Hematopoietic multipotent progenitor cell treated with erythropoietin and hydrocortisone succinate and interleukin-3 and kit ligand, for 17 days (in vitro differentiated cells): Measurements from ENCODE around the gene DPP8.
"Not testable (repeated sequence)": the region's sequence is repeated elsewhere in the genome, so short reads cannot be mapped to it uniquely, and the experiment has no call there.

ENCODE experiments used
- DNase-seq: peaks from one replicate; pipeline ENCODE4 v3.0.0-alpha.2; 2015; ENCODE audit warnings: low spot score

The DPP8 gene

DNA sequence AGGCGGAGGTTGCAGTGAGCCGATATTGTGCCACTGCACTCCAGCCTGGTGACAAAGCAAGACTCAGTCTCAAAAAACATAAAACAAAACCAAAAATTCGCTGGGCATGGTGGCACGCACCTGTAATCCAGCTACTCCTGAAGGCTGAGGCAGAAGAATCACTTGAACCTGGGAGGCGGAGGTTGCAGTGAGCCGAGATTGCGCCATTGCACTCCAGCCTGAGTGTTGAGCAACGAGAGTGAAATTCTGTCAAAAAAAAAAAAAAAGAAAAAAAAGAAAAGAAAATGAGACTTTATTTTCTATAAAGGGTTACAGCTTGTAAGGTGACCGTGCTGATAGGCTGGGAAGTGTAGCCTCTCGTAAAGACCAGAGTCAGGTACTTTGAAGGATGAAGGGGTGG is 6.7 kb upstream of the DPP8 start:
- no peak for DNase-seq

DNA sequence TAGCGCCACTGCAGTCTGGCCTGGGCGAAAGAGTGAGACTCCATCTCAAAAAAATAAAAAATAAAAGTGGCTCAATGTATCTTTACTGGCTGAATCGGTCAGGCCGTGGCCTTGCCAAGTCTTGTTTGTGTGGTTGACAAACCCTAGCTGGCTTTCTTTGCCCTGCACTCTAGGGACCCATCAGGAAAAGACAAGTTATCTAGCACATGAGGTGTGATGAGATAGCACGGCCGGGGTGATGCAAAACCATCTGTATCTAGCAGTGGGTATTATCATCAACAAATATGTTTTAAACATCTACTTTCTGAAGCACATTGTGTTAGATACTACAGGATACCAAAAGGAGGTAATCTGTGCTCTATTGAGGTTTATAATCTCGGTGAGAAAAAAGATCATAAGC is 3.9 kb upstream of the DPP8 start:
- no peak for DNase-seq

DNA sequence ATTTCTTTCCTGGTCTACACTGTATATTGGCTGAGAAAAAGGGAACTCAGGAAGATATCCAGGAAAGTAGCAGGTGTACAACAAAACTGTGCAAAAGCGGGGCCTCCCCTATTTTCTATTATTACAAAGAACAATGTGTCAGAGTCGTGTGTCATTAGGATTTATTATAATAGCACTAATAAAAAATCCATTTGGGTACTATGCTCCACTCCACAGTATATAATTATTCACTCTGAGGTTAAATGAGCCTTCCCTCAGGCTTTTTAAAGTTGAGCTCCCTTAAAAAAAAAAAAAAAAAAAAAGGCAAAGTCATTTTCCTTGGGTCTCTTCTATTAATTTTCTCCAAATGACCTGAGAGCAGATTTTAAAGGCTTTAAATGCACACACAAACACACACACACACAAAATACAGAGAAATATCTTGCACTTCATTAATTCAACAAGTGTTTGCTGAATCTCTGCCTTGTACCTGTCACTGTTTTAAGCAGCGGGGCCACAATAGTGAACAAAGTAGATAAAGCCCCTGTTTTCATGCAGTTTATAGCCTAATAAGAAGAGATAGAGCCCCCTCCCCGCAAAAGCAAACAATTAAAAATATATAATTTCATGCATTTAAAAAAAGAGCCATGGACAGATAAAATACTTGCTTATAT is 1.3 kb upstream of the DPP8 start:
- no peak for DNase-seq

DNA sequence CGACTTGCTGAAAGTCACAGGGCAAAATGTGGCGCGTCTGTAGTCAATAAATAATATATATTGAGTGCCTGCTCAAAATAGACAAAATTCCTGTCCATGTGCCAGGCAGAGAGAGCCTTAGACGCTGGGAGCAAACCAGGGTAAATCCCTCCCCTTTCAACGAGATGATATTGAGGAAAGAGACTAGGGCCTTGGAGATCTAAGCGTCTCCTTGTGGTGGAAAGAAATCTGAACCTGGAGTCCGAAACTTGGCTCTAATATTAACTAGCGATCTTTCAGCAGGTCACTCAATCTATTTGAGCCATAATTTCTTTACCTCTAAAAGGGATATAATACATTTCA is 348 bp upstream of the DPP8 start:
- DNase-seq, result no peak

DNA sequence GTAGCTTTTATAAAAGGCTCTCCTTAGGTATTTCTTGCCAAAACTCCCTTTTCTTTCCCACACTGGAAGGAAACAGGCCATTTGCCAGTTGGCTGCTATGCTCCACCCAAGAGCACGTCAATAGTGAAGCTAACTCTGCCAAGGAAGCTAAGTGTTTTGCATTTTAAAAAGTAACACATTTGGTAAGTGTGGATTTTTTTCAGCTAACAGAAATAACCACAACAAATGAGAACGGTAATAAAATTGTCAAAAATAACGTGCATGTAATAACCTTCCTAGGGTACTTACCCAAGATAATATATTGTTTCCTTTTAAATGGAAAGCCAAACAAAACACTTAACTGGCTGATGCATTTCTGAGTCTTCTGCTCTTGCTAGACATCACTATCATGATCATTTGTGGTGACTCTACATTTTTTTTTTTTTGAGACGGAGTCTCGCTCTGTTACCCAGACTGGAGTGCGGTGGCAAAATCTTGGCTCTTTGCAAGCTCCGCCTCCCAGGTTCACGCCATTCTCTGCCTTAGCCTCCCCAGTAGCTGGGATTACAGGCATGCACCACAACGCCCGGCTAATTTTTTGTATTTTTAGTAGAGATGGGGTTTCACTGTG is 4.6 kb downstream of the DPP8 start:
- DNase-seq, result no peak

DNA sequence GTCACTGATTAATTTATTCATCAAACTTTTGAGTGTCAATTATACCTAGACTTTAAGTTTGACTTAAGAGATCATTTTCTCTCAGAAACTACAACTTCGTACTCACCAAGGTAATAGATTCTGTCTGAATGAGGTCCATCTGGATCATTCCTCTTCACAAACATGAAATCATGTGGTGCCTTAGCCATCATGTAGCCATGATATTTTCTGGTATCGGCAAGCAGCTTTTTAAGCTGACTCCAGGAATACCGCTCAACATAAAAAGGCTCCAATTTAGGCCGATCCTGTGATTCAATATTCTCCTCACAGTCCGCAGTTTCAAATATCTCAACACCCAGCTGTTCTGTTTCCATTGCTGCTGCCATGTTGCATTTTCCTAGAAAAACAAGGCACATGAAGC is 5.3 kb downstream of the DPP8 start:
- DNase-seq, result no peak

DNA sequence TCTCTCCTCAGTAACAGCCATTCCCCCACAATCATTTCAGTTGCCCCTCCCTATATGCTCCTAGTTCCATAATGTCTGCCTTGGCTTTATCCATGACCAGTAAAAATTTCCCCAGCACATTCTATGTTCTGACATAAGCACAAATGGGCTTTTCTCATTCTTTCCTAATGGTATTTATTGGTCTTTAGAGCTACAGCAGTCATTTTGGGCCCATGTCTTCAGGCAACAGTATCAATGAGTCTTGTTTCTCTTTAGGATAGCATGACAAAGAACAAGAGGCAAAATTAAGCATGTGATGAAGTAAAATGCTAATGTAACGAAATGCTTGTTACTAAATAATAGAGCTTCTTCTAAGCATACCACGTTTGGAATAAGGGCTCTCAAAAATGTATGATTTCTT is 8.2 kb downstream of the DPP8 start:
- no peak for DNase-seq

DNA sequence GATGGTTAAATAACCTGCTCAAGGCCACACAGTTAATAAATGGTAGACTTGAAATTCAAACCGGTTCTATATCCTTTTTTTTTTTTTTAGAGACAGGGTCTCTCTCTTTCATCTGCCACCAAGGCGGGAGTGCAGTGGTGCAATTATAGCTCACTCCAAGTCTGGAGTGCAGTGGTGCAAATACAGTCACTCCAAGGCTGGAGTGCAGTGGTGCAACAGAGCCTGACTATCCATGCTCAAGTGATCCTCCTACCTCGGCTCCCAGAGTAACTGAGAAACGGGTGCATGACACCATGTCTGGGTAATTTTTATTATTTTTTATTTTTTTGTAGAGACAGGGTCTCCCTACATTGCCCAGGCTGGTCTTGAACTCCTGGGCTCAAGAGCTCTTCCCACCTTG is 23.4 kb downstream of the DPP8 start:
- DNase-seq, result no peak

DNA sequence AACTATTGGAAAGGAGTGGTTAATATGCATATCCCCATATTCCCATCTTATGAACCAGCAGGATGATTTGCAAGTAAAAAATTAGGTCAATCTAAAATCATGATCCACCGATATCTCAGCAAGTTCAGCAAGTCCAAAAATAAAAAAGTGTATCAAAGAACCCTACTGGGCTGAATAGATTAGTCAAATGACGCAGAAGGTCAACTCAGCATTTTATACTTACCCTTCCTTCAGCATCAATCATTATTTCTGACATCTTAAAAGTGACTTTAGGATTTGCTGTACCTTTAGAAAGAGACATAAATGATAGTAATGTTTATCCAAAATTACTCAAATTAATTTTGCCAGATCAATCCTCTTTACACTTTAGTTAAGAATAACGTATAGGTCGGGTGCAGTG is 32.6 kb downstream of the DPP8 start:
- DNase-seq, result no peak

DNA sequence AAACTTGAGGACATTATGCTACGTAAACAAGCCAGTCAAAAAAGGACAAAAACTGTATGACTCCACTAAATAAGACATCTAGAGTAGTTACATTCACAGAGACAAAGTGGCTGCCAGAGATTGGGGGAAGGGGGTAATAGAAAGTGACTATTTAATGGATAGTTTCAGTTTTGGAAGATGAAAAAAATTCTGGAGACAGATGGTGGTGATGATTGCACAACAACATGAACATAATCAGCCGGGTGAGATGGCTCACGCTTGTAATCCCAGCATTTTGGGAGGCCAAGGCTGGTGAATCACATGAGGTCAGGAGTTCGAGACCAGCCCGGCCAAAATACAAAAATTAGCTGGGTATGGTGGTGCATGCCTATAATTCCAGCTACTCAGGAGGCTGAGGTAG is 40.6 kb downstream of the DPP8 start:
- no peak for DNase-seq

DNA sequence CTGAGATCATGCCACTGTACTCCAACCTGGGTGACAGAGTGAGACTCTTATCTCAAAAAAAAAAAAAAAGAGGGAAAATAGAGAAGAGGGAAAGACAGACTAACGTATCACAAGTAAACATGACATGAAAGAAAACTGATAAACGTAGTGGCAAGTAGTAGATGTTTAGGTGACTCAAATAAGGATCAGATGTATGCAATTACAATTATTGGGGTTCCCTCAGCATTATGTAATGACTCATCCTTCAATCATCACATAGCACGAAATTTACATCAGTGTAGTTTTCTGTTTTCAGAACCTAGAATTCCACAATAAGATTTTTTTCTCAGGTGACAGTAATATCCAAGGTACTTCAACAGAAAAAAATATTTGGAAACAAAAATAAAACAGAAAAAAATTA is 46.6 kb downstream of the DPP8 start:
- no peak for DNase-seq

DNA sequence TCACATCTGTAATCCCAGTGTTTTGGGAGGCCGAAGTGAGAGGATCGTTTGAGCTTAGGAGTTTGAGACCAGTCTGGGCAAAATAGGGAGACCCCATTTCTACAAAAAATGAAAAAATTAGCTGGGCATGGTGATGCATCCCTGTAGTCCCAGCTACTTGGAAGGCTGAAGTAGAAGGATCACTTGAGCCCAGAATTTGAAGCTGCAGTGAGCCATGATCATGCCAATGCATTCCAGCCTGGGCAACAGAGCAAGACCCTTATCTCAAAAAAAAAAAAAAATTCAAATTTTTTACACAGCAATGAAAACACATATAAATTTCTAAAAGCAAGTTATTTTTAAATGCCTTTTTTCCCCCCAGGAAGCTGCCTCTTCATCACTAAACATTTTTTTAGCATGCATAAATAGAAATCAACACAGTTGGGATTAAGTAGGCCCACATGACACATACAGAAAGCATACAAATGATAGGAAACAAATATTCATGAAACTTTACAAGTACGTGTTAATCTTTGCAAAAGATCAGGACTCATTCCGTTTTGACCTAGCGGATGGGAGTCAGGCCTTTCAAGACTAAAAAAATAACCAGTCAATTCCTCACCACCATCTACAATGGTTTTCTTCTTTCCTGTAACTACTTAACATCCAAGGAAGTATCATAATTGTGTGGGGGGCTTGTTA is 49.1 kb downstream of the DPP8 start:
- no peak for DNase-seq

DNA sequence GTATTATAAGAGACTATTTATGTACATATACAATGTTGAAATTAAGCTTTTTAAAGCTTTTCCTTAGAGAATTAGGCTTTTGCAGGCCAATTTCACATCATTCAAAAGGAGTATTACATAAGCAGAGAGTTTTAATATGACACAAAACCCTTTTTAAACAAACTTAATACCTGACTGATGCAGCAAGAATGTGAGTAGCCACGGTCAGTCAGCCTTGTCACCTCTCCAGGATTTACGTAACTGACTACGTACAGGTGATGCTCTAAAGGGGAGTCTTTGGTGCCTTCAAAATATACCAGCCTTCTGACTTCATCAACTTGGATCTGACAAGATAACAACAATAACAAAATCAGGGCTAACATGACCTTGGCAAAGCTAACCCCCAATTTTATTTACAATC is 50.6 kb downstream of the DPP8 start:
- no peak for DNase-seq

DNA sequence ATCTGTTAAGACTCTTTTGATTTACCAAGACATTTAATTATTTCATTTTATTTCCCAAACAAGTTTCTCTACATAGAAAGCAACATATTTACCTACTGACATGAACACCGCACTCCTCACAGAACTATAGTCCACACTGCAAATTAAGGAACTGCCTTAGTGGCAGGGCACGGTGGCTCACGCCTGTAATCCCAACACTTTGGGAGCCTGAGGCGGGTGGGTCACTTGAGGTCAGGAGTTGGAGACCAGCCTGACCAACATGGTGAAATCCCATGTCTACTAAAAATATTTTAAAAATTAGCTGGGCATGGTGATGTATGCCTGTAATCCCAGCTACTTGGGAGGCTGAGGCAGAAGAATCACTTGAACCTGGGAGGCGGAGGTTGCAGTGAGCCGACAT is 54.4 kb downstream of the DPP8 start:
- DNase-seq, result not testable (repeated sequence)

DNA sequence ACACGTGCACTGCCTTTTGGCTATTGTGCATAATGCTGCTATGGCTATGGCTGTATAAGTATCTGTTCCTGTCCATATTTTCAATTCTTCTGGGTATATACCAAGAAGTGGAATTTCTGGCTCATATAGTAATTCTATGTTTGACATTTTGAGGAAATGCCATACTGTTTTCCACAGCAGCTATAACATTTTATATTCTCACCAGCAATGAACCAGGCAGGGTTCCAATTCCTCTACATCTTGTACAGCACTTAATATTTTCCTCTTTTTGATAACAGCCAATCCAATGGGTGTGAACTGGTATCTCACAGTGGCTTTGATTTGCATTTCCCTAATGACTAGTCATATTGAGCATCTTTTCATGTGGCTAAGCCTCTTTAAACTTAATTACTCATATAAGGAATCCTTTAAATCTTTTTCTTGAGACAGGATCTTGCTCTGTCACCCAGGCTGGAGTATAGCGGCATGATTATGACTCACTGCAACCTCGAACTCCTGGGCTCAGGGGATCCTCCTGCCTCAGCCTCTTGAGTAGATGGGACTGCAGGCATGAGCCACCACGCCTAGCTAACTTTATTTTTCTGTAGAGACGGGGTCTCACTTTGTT is 56.6 kb downstream of the DPP8 start:
- no peak for DNase-seq

DNA sequence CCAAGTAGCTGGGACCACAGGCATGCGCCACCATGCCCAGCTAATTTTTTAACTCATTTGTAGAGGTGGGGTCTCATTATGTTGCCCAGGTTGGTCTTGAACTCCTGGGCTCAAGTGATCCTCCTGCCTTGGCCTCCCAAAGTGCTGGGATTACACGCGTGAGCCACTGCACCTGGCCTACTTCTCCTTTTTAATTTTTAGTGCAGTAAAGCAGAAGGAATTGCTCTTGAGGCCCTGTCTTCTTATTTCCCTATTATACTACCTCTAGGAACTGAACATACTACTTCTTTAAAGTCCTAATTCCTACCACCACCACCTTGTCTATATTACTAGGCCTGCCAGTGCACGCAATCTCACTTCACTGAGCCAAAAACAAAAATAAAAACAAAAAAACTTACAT is 62.2 kb downstream of the DPP8 start:
- not testable (repeated sequence) for DNase-seq

DNA sequence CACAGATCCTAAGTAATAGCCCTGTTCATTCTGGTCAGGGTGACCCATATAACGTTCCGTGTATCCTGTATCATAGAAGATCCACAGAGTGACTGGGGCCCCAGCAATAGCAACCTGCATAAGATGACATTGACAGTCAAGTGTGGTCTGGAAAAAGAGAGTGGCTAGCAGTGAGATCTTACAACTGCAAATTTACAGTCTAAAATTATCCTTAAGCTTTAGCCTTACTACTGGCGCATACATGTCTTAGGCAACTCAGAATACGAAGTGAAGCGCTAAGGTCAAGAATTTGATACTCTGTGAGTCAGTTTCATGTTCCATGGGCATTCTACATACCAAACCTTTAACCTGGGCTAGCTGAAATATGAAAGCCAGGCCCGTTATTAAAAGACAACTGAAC is 65.5 kb downstream of the DPP8 start:
- no peak for DNase-seq

DNA sequence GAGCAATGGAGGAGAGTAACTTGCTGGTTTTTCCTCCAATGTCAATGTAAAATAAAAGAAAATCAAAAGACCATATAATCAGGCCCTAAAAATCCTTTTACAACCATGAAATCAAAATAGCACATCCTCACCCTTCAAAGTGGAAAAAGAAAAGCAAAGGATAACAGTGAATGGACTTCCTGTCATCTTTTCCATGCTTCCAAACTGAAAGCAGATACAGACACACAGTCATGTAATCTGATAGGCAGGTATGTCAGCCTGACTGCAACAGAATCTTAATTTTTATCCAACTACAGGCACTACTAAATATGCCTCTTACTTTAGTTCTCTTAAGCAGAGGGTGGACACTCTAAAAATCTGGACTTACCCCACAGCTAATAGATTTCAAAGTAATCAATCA is 66.9 kb downstream of the DPP8 start:
- no peak for DNase-seq

DNA sequence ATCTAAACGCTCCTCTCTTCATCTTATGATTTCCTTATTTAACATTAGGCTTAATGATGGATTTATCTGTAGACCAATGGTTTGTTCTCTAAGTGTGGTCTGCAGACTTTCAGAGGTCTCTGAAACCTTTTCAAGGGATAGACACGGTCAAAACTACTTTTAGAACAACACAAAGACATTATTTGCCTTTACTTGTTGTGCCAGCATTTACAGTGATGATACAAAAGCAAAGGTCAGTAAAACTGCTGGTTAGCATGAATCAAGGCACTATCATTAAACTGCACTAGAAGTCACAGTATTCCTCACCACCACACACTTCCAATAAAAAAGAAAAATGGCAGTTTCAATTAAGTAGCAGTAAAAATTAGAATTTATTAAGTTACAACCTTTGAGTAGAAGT is 70.3 kb downstream of the DPP8 start:
- no peak for DNase-seq

DNA sequence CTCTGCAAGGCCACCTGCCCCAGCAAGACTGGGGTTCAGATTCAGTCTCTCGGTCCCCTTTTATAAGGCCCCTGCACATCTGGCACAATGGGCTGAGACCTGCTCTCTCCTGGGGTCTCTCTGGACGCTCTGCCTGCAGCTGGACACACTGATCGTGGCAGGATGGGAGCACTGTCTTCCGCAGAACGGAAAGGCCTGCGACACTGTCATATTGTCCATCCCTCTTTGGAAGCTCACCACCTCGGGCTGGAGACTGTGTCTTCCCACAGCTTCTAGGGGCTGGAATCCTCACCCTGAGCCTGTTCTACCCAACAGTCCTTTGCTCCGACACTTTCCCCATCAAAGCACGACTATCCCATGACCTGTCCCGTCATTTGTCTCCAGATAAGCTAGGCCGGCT is 83.3 kb downstream of the DPP8 start:
- DNase-seq, result no peak

DNA sequence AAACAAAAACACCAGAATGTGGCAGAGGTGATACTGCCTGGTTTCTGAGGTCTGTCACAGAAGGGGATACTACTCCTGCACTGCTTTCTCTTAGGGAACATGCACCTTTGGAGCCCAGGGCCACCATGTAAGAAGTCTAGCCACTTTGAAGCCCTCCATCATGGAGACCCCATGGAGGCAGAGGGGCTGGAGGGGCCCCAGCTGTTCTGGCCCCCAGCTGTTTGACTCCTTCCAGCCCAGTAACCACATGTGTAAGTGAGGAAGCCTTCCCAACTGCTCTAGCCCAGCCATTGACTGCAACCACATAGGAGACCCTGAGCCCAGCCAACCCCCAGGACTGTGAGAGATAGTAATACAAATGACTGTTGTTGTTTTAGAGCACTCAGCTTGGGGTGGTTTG is 85.8 kb downstream of the DPP8 start:
- no peak for DNase-seq

DNA sequence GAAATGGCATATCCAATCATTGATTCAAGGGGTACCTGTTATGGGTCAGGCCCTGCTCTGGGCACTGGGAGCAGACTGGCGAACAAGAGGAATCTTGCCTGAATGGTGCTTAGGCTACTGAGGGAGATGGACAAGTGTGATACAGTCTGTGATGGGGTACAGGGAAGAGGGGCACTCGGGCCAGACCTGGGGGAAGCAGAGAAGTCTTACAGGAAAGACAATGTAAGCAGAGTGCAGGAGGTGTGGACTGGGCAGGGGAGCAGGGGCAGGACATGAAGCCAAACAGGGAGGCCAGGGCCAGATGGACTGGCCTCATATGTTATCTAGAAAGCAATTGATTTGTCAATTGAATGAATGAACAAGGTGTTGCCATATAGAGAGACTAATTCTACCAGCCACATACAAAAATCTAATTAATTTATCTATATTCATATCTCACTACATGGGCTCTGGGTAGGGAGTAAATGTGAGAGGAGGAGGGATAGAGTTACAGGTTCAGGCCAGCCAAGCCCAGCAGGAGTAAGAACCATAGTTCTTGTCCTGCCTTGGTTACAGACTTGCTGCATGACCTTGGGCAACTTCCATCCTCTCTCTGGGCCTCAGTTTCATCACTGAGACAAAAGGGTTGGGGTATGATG is 91.2 kb downstream of the DPP8 start:
- DNase-seq, result no peak

DNA sequence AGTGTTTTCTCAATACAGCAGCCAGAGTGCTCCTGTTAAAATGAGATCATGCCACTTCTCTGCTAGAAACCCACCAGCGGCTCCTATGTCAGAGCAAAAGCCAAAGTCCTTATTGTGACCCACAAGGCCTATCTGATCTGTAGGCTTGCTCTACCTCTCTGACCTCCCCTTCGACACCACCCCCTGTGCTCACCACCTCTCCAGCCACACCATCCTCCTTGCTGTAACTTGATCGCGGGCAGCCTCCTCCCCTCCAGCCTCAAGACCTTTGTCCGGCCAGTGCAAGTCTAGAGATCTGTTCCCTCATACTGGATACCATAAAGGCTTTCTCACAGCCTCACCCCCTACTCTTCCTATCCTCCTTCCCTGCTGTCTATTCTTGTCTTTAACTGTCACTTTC is 92.8 kb downstream of the DPP8 start:
- DNase-seq, result no peak
